PFSK-1 (cell line): Measurements from ENCODE around the gene NBEAL2.

Source experiments
- FOXP2 ChIP-seq: optimal IDR thresholded peaks from 2 replicates; pipeline ENCODE3; 2011; ENCODE audit warnings: borderline replicate concordance, control low read depth, inconsistent platforms; ENCODE audit not compliant: insufficient read depth; ENCODE audit errors: extremely low read length, extremely low read depth
- POLR2AphosphoS5 ChIP-seq: IDR thresholded peaks from 2 replicates; pipeline ENCODE4 v1.6.1; 2012; ENCODE audit warnings: low read depth, mild to moderate bottlenecking, control low read depth, low read length, moderate library complexity
- SIN3A ChIP-seq: IDR thresholded peaks from 2 replicates; pipeline ENCODE4 v1.6.1; 2012; ENCODE audit warnings: mild to moderate bottlenecking, low read length, moderate library complexity, borderline replicate concordance; ENCODE audit not compliant: insufficient read depth
- TAF1 ChIP-seq: IDR thresholded peaks from 2 replicates; pipeline ENCODE4 v1.6.1; 2012; ENCODE audit warnings: low read length, control low read depth, borderline replicate concordance; ENCODE audit not compliant: insufficient read depth
- TF ChIP-seq, protein P1 (sequence below), 2 experiments: IDR thresholded peaks; 2 replicates each; pipeline versions ENCODE4 v1.6.1 to v1.8.0; 2011 to 2012; ENCODE audit warnings: low read depth in 2 of 2, low read length in 2 of 2, control low read depth in 1 of 2, inconsistent platforms in 1 of 2, mild to moderate bottlenecking in 1 of 2, moderate library complexity in 1 of 2; ENCODE audit not compliant: insufficient read depth in 1 of 2

Gene NBEAL2

DNA sequence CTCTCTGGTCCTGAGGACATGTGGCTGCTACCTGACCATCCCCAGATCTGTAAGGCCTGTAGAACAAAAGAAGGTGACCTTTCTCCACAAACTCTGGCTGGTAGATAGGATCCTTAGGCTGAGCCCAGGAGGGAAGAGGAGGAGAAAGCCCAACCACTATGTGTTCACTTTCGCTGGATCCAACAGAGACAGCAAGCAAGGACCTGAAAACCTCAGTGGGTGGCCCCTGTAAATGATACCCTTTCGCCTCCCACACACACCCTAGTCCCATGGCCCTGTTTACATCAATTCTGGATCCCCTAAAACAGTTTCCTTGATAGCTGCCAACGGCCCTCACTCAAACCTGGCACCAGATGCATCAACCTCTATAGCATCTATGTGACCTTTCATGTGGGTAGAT lies 25.3 kb upstream of the NBEAL2 start:
- no peak for TF ChIP-seq POLR2AphosphoS5
- TF ChIP-seq, protein P1, sequence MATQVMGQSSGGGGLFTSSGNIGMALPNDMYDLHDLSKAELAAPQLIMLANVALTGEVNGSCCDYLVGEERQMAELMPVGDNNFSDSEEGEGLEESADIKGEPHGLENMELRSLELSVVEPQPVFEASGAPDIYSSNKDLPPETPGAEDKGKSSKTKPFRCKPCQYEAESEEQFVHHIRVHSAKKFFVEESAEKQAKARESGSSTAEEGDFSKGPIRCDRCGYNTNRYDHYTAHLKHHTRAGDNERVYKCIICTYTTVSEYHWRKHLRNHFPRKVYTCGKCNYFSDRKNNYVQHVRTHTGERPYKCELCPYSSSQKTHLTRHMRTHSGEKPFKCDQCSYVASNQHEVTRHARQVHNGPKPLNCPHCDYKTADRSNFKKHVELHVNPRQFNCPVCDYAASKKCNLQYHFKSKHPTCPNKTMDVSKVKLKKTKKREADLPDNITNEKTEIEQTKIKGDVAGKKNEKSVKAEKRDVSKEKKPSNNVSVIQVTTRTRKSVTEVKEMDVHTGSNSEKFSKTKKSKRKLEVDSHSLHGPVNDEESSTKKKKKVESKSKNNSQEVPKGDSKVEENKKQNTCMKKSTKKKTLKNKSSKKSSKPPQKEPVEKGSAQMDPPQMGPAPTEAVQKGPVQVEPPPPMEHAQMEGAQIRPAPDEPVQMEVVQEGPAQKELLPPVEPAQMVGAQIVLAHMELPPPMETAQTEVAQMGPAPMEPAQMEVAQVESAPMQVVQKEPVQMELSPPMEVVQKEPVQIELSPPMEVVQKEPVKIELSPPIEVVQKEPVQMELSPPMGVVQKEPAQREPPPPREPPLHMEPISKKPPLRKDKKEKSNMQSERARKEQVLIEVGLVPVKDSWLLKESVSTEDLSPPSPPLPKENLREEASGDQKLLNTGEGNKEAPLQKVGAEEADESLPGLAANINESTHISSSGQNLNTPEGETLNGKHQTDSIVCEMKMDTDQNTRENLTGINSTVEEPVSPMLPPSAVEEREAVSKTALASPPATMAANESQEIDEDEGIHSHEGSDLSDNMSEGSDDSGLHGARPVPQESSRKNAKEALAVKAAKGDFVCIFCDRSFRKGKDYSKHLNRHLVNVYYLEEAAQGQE (IDR thresholded peaks at IDR 0.05; ENCODE audit: insufficient read depth in 1 of 2, low read depth in 2 of 2, low read length in 2 of 2) = no peak
- TF ChIP-seq SIN3A = no peak
- TF ChIP-seq TAF1 = no peak

DNA sequence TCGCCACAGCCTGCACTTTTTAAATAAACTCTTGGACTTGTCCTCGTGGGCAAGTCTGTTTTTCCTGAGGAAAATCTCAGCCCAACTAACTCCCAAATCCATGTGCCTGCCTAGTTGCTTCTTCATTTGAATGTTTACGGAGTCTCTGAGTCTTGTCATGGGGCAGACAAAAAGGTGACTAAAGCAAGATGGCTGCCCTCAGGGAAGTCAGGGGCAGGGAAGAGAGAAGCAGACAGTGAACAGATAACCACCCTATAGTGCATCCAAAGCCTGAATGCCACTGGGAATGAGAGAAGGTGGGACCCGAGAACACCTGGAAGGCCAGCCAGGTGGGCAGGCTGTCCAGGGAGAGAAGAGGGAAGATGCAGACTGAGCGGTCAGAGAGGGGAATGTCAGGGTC lies 24.3 kb upstream of the NBEAL2 start:
- TF ChIP-seq SIN3A = no peak
- TF ChIP-seq FOXP2 = no peak
- TF ChIP-seq POLR2AphosphoS5 = no peak
- TF ChIP-seq, protein P1 (IDR thresholded peaks at IDR 0.05; ENCODE audit: insufficient read depth in 1 of 2, low read depth in 2 of 2, low read length in 2 of 2) = no peak
- TF ChIP-seq TAF1 = no peak

DNA sequence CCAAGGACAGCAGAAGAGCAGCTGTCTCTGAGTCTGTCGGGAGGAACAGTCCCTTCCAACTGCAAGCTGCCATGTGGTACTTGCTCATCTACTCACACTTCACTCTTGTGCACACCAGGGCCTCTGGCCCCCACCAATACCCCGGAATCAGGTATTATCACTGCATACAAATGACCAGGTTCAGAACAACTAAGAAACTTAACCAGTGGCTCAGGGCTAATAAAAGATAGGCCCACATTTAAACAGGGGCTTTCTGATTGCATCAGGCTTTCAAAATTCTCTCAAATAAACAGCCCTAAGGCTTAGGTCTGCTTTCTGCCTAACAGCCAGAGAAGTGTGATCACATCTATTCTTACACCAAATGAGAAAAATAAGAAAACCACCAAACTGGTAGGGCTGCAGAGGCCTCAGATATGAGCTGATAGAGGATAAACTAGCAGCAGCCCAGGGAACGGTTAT lies 23.6 kb upstream of the NBEAL2 start:
- TF ChIP-seq, protein P1 (IDR thresholded peaks at IDR 0.05; ENCODE audit: insufficient read depth in 1 of 2, low read depth in 2 of 2, low read length in 2 of 2) = no peak
- TF ChIP-seq SIN3A = no peak
- no peak for TF ChIP-seq FOXP2
- no peak for TF ChIP-seq TAF1
- no peak for TF ChIP-seq POLR2AphosphoS5

DNA sequence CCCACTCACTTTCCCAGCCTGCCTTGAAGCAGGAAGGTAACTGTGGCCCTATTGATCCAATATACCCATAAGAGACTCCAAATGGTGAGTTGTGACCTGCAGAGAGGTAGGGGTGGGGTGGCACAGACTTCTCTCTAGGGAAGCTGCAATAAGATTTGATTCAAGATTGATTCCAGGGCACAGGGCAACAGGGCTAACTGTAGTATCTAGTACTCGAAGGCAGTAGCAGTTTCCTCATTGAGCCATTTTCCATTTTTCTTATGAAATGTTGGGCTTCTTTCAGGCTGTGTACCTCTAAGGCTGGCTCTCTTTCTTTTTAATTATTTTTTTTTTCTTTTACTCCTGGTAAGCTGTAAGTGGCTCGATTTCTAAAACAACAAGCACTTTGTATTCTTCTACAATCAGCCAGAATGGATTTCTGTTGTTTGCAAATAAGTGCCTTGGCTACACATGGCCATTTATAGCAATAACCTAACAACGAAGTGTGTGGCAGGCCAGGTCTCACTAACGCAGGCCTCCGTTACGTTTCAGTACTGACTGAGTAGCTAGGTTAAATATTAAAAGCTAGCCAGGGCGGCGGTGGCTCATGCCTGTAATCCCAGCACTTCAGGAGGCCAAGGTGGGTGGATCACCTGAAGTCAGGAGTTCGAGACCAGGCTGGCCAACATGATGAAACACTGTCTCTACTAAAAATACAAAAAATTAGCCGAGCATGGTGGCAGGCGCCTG lies 22.2 kb upstream of the NBEAL2 start:
- TF ChIP-seq, protein P1 (IDR thresholded peaks at IDR 0.05; ENCODE audit: insufficient read depth in 1 of 2, low read depth in 2 of 2, low read length in 2 of 2) = no peak
- TF ChIP-seq FOXP2 = no peak
- TF ChIP-seq POLR2AphosphoS5 = no peak
- no peak for TF ChIP-seq TAF1
